BE2C (cell line): ENCODE measurements around the gene MRPL40.

Source experiments
- DNase-seq: peaks from one replicate; pipeline ENCODE4 v3.0.0-alpha.2; 2020
- H3K27me3 ChIP-seq: fragments of 250-450 bp; sonication (Bioruptor Pico); 2 replicates; pipeline ENCODE4 v1.5.1; 2020; ENCODE audit warnings: mild to moderate bottlenecking
- H3K36me3 ChIP-seq: fragments of 250-450 bp; sonication (Bioruptor Pico); 2 replicates; pipeline ENCODE4 v1.5.1; 2020; ENCODE audit warnings: mild to moderate bottlenecking
- H3K4me1 ChIP-seq: fragments of 250-450 bp; sonication (Bioruptor Pico); 2 replicates; pipeline ENCODE4 v1.5.1; 2020
- H3K4me3 ChIP-seq: 2 replicates; pipeline ENCODE4 v1.5.1; 2011; ENCODE audit warnings: low read depth, low read length
- H3K9me3 ChIP-seq: fragments of 250-450 bp; sonication (Bioruptor Pico); 2 replicates; pipeline ENCODE4 v1.5.1; 2020
- TF ChIP-seq, protein P1 (sequence below): IDR thresholded peaks from 2 replicates; pipeline ENCODE4 v1.5.1; 2012; ENCODE audit warnings: mild to moderate bottlenecking, low read depth, low read length

The MRPL40 gene

DNA sequence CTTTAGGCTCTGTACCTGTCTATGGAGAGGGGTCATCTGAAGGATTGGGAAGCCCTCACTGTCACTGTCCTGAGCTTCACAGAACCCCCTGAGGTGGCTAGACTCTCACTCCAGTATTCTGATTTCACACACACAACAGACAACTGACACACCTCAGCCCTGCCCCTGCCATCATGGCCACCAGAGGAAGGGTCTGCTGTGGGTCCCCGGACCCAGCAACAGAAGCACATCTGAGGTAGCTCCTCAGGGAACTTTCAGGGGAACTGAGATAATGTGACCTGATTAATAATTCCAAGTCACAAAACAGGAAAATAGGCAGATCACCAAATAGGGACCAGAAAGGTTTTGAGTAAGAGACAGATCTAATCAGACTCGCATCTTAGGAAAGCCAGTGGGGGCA lies 22.7 kb downstream of the MRPL40 start:
- Histone ChIP-seq H3K9me3 (no peaks in the 10 kb centered on the region), H3K4me1 (no peaks in the 10 kb centered on the region), H3K27me3 (no peaks in the 10 kb centered on the region), H3K36me3 (peaks cover 49% of the 10 kb centered on the region), H3K4me3 (no peak overlapping the region)
- no peak for DNase-seq
- TF ChIP-seq, protein P1, sequence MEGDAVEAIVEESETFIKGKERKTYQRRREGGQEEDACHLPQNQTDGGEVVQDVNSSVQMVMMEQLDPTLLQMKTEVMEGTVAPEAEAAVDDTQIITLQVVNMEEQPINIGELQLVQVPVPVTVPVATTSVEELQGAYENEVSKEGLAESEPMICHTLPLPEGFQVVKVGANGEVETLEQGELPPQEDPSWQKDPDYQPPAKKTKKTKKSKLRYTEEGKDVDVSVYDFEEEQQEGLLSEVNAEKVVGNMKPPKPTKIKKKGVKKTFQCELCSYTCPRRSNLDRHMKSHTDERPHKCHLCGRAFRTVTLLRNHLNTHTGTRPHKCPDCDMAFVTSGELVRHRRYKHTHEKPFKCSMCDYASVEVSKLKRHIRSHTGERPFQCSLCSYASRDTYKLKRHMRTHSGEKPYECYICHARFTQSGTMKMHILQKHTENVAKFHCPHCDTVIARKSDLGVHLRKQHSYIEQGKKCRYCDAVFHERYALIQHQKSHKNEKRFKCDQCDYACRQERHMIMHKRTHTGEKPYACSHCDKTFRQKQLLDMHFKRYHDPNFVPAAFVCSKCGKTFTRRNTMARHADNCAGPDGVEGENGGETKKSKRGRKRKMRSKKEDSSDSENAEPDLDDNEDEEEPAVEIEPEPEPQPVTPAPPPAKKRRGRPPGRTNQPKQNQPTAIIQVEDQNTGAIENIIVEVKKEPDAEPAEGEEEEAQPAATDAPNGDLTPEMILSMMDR: no peak

DNA sequence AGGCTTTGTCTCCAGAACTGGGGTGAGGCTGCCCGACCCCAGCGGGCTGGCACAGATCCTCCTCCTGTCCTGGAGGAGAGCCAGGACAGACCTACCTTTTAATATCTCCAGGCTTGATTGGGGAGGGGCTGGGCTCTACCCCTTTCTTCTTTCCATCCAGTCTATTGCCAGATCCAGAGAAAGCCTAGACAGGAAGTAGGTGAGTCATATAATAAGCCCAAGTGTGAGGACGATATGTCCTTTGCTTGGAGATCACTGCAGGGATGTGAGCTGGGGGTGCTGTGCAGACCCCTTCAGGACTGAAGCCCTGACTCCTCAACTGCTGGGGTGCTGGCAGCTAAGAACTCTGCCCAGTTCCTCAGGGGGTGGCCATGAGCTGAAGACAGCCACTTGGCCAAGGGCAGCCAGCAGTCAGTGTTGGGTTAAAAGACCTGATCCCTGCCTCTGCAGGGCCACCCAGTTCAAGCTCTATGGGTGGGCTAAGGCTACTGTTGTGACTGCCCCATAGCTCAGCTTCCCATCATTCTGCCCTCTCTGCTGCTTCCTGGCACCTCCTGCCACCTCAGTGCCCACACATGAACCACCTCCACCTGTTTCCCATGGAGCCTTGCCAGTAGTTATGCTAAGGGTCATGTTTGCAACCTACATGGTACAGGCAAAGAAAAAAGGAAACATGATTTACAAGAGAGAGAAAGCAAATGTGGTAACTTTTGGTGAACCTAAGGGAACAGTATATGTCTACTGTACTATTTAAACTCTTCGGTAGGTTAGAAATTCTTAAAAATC lies 23.4 kb downstream of the MRPL40 start:
- no peak for DNase-seq
- Histone ChIP-seq H3K4me1 (no peaks in the 10 kb centered on the region), H3K4me3 (no peak overlapping the region), H3K9me3 (no peaks in the 10 kb centered on the region), H3K36me3 (peaks cover 53% of the 10 kb centered on the region), H3K27me3 (no peaks in the 10 kb centered on the region)
- TF ChIP-seq, protein P1: no peak

DNA sequence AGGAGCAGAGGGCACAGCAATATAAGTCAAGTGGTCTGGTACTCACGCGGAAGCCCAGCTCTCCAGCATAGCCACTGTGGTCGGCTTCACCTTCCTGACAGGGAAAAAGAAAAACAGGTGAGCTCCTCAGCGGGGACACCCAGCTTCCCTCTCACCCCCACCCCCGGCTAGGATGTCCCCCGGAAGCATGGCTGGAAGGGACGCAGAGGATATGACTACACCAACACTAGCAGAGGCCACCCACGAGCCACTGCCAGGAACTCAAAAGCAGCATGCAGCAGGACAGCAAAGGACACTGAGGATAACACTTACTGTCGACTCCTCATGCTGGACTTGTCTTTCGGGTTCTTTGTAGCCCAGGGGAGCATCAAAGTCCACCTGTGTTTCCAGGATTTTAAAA lies 24.2 kb downstream of the MRPL40 start:
- peaks cover 55% of the 10 kb centered on the region for H3K36me3 ChIP-seq

DNA sequence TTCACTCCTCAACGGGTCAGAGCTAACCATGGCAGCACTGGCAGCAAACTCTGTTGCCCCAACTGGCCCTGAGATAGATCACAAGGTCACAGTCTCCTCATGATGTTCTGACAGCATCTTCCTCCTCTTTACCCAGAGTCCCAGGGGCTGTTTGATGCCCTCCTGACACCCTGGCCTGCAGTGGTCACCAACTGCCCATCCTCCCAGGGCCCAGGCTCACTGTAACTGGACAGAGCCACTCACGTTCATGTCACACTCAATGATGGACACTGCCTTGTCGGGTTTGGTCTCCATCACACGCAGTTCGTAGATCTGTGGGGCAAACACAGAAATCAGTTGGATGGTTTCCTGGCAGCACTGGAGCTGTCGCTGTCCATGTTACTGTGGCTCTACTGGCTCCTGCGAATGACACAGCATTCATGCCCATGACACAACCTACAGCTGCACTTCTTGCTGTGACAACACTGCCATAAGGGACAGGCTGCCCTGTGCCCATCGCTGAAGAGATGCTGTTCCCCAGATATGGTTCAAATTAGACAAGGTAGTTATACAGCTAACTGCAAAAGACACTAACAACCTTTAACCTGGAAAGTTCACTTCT lies 25.6 kb downstream of the MRPL40 start:
- Histone ChIP-seq H3K36me3 (peaks cover 50% of the 10 kb centered on the region), H3K9me3 (no peaks in the 10 kb centered on the region), H3K4me3 (no peak overlapping the region), H3K27me3 (no peaks in the 10 kb centered on the region), H3K4me1 (no peaks in the 10 kb centered on the region)
- TF ChIP-seq, protein P1: no peak
- DNase-seq: no peak

More for the DNA sequence above, 24.2 kb downstream of the MRPL40 start:
- DNase-seq: no peak
- H3K27me3 ChIP-seq: no peaks in the 10 kb centered on the region
- no peak overlapping the region for H3K4me3 ChIP-seq
- H3K9me3 ChIP-seq: no peaks in the 10 kb centered on the region
- no peaks in the 10 kb centered on the region for H3K4me1 ChIP-seq
- TF ChIP-seq, protein P1: no peak

DNA sequence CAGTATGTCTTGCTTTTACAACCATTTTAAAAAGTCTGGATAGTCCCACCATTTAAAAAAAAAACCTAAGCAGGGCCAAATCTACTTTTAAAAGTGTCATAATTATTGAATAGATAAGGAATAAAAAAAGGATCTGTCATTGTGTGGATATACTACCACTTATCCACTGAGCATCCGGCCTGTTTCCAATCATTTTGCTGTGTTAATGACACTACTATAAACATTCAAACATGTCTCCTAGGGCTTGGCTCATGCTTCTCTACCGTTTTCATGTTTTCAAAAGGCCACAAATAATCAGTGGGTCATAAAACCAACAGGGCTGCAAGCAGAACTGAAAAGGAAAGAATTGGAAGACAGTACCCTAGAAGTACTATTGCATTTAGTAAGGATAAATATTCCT lies 27.7 kb downstream of the MRPL40 start:
- Histone ChIP-seq H3K9me3 (no peaks in the 10 kb centered on the region), H3K36me3 (peaks cover 40% of the 10 kb centered on the region), H3K4me1 (no peaks in the 10 kb centered on the region; the same call in 1 of the 2 replicates), H3K27me3 (no peaks in the 10 kb centered on the region), H3K4me3 (no peak overlapping the region)
- TF ChIP-seq, protein P1: no peak
- DNase-seq: no peak

DNA sequence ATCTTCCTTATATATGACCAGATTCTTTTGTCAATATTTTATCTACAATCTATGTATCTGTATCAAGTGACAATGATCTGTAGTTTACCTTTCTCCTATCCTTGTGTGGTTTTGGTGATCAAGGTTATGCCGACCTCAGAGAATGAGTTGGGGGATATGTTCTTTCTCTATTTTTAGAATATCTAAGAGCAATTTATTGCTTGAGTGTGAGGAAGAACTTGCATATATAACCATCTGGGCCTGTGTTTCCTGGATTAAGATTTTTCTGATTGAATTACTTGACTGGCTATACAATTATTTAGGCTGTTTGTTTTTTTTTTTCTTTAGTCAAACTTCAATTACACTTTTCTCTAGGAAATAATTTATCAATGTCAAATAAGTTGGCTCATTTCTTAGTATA lies 29.2 kb downstream of the MRPL40 start:
- TF ChIP-seq, protein P1: no peak
- Histone ChIP-seq H3K36me3 (peaks cover 38% of the 10 kb centered on the region), H3K4me1 (no peaks in the 10 kb centered on the region; the same call in 1 of the 2 replicates), H3K4me3 (no peak overlapping the region), H3K27me3 (no peaks in the 10 kb centered on the region), H3K9me3 (no peaks in the 10 kb centered on the region)
- no peak for DNase-seq
